ENCODE data around the gene ADGRG6. TPM values are rescaled to one million over a fixed set of nuclear protein-coding genes. Genes with fewer than 3 reads are reported as not detected.

Gene ADGRG6
- total and polyA plus RNA-seq, 9 of the 15 experiments (the other 6 are each of a cell fraction or from before 2014, with no cell fraction given), result under 0.01 to 0.11 (median 0.05) TPM; not detected in 5

DNA sequence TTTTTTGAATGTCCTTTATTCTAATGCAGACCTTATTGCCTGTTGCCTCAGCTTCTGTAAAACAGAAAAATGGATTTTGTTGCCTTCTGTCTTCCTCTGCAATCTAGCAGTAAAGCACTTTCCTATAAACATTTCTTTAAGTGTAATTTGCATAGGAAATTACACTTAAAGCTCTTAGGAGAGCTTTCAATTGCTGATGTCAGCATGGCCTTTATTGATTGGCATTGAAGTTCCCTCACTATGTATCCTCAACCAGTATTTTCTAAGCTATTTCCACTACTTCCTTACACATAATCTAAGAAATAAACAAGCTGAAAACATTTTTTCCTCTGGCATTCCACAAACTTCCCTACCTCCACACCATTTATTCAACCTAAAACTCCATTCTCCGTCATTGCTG is 22.3 kb downstream of the ADGRG6 start (continued):
- TF ChIP-seq ZBTB40 (IDR thresholded peaks at IDR 0.05), result no peak
- TF ChIP-seq ZBTB40 (CRISPR knock-in tag; IDR thresholded peaks at IDR 0.05), result no peak
- TF ChIP-seq ZBTB26 (CRISPR knock-in tag; IDR thresholded peaks at IDR 0.05), result no peak
- no peak for TF ChIP-seq OTX1 (CRISPR knock-in tag; IDR thresholded peaks at IDR 0.05)
- TF ChIP-seq NCOA1 (IDR thresholded peaks at IDR 0.05; ENCODE audit: low read depth), result no peak
